Bronchial epithelial cell (primary cell): ENCODE data around the gene NAT14. TPM values are rescaled to one million over a fixed set of nuclear protein-coding genes. Genes with fewer than 3 reads are reported as not detected.

ENCODE experiments used
- DNase-seq: peaks from one replicate; pipeline ENCODE4 v3.0.0-alpha.2; 2010; ENCODE audit warnings: low read depth
- FAIRE-seq: peaks from 2 replicates; lab custom pipeline; 2011; peaks lifted over from hg19 to GRCh38; lab: Jason Lieb, UNC
- H3K27me3 ChIP-seq: 2 replicates; pipeline ENCODE4 v1.5.1; 2011; ENCODE audit warnings: low read length; ENCODE audit not compliant: control insufficient read depth, insufficient read depth
- H3K36me3 ChIP-seq: 2 replicates; pipeline ENCODE4 v1.5.1; 2011; ENCODE audit warnings: low read length; ENCODE audit not compliant: control insufficient read depth, insufficient read depth
- H3K4me3 ChIP-seq: 2 replicates; pipeline ENCODE4 v1.5.1; 2011; ENCODE audit warnings: mild to moderate bottlenecking, low read depth, low read length, control low read depth
- CTCF ChIP-seq: IDR thresholded peaks from 2 replicates; pipeline ENCODE4 v1.5.1; 2011; ENCODE audit warnings: mild to moderate bottlenecking, moderate library complexity, low read length, control low read depth, inconsistent platforms; ENCODE audit not compliant: insufficient read depth, severe bottlenecking
- total RNA-seq: library from RNA; depleted of rRNA; stranded (reverse); fragments of >200 nt; gene quantifications from 2 replicates; pipeline ENCODE4 v1.2.1, GENCODE V29; 2014

Gene NAT14
- total RNA-seq, 1 donor from 2014 or later = 2.4 TPM

- FAIRE-seq = no peak
- Histone ChIP-seq H3K4me3 (no peak overlapping the region), H3K36me3 (no peaks in the 10 kb centered on the region), H3K27me3 (peaks cover 35% of the 10 kb centered on the region)
- TF ChIP-seq CTCF = no peak
- DNase-seq = no peak
Measured at GRCh38 chr19:55441319-55441691, 43.7 kb upstream of the NAT14 start.

GRCh38 chr19:55441692-55442321 is 43.2 kb upstream of the NAT14 start:
- TF ChIP-seq CTCF = no peak
- DNase-seq (no peak), FAIRE-seq (no peak)
- no peaks in the 10 kb centered on the region for H3K36me3 ChIP-seq
- H3K27me3 ChIP-seq = peaks cover 35% of the 10 kb centered on the region
- H3K4me3 ChIP-seq = no peak overlapping the region

- FAIRE-seq = no peak
- peaks cover 35% of the 10 kb centered on the region for H3K27me3 ChIP-seq
- H3K36me3 ChIP-seq = no peaks in the 10 kb centered on the region
- DNase-seq = no peak
- TF ChIP-seq CTCF = no peak
- no peak overlapping the region for H3K4me3 ChIP-seq
Measured at GRCh38 chr19:55442372-55442961, 42.5 kb upstream of the NAT14 start.

GRCh38 chr19:55443045-55443823 is 41.8 kb upstream of the NAT14 start, which contains the start of gene SHISA7:
TSS of gene SHISA7 (minus strand) at chr19:55443300. CDS start at chr19:55442863, 437 bp downstream.
- Histone ChIP-seq H3K27me3 (peaks cover 33% of the 10 kb centered on the region), H3K4me3 (no peak within 1 kb of the TSS), H3K36me3 (no peaks in the 10 kb centered on the region)
- TF ChIP-seq CTCF = no peak
- FAIRE-seq = no peak
- no peak for DNase-seq

DNA sequence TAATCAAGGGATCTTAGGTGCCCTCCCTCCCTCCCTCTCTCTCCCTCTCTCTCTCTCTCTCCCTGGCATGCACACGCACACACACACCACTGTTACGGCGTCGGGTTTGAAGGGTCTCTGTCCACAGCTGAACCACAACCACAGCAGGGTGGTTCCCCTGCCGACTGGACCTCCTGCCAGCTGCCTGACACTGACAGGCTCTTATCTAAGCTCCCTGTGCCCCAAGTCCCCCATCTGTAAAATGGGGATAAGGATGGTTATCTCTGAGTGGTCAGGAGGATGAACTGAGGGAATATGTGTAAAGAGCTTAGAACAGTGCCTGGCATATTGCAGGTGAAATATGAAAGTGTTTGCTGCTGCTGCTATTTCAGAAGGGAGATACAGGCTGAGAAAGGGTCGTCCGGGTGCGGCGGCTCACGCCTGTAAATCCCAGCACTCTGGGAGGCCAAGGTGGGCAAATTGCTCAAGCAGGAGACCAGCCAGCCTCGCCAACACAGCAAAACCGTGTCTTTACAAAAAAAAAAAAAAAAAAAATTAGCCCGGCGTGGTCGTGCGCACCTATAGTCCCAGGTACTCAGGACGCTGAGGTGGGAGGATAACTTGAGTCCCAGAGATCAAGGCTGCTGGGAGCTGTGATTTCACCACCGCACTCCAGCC is 41.0 kb upstream of the NAT14 start:
- Histone ChIP-seq H3K36me3 (no peaks in the 10 kb centered on the region), H3K27me3 (peaks cover 30% of the 10 kb centered on the region), H3K4me3 (no peak overlapping the region)
- no peak for TF ChIP-seq CTCF
- DNase-seq (no peak), FAIRE-seq (no peak)
